Ureter (tissue), 1 donor: Measurements from ENCODE around the gene ABCC8. TPM values are rescaled to one million over a fixed set of nuclear protein-coding genes. Genes with fewer than 3 reads are reported as not detected.

Source experiments
- DNase-seq: peaks from one replicate; pipeline ENCODE4 v3.0.0-alpha.2; 2020; ENCODE audit warnings: low spot score
- total RNA-seq: library from RNA; stranded (reverse); gene quantifications from one replicate; pipeline ENCODE4 v1.2.4, GENCODE V29; 2023
- donor health status: DM: yes; HTN: yes; CAD: no.

The ABCC8 gene
- total RNA-seq, 1 donor from 2014 or later: 19.4 TPM

GRCh38 chr11:17405232-17406005, 71.2 kb downstream of the ABCC8 start:
- peak; percentile 83 for DNase-seq

GRCh38 chr11:17403980-17404759, 72.5 kb downstream of the ABCC8 start:
- DNase-seq: no peak

GRCh38 chr11:17402486-17402885, 74.2 kb downstream of the ABCC8 start:
- no peak for DNase-seq

- DNase-seq: no peak
Measured at GRCh38 chr11:17401841-17402240, 74.8 kb downstream of the ABCC8 start.

GRCh38 chr11:17401316-17401715, 75.3 kb downstream of the ABCC8 start:
- no peak for DNase-seq

- no peak for DNase-seq
Measured at GRCh38 chr11:17400048-17400775, 76.4 kb downstream of the ABCC8 start.

- no peak for DNase-seq
Measured at GRCh38 chr11:17399236-17399635, 77.4 kb downstream of the ABCC8 start.

GRCh38 chr11:17397311-17398002, 79.2 kb downstream of the ABCC8 start:
- no peak for DNase-seq

GRCh38 chr11:17396598-17397310, 79.9 kb downstream of the ABCC8 start:
- no peak for DNase-seq

- no peak for DNase-seq
Measured at GRCh38 chr11:17395978-17396377, 80.7 kb downstream of the ABCC8 start.

GRCh38 chr11:17395554-17395961, 81.1 kb downstream of the ABCC8 start:
- no peak for DNase-seq

- DNase-seq: no peak
Measured at GRCh38 chr11:17394743-17395390, 81.8 kb downstream of the ABCC8 start.

GRCh38 chr11:17393472-17393871, 83.2 kb downstream of the ABCC8 start:
- no peak for DNase-seq

GRCh38 chr11:17392872-17393271, 83.8 kb downstream of the ABCC8 start:
- no peak for DNase-seq

GRCh38 chr11:17391493-17392355, 84.9 kb downstream of the ABCC8 start:
- DNase-seq: no peak

- no peak for DNase-seq
Measured at GRCh38 chr11:17389957-17390649, 86.5 kb downstream of the ABCC8 start.

GRCh38 chr11:17389211-17389956, 87.3 kb downstream of the ABCC8 start:
- DNase-seq: peak; percentile 80

- no peak for DNase-seq
Measured at GRCh38 chr11:17388609-17389210, 87.9 kb downstream of the ABCC8 start, which contains the start of gene KCNJ11. TSS of gene KCNJ11 (minus strand) at chr11:17388659. CDS start at chr11:17388091, 568 bp downstream.
